ENCODE measurements around the gene HOMER1. TPM values are rescaled to one million over a fixed set of nuclear protein-coding genes. Genes with fewer than 3 reads are reported as not detected.

HOMER1 gene
- total and polyA plus RNA-seq, 2 of the 13 experiments (the other 11 are each of a cell fraction or from before 2014, with no cell fraction given) = 5.3 to 24.8 TPM

- TF ChIP-seq AFF4 (CRISPR knock-in tag; IDR thresholded peaks at IDR 0.05) = no peak
- TF ChIP-seq ZNF530 (CRISPR knock-in tag; IDR thresholded peaks at IDR 0.05; ENCODE audit: low read depth) = no peak; the same call in 1 of the 2 replicates
- no peak for TF ChIP-seq KLF15 (CRISPR knock-in tag; IDR thresholded peaks at IDR 0.05; ENCODE audit: borderline replicate concordance)
- 0 out of 2 replicates have a peak, but pooled peaks have one; percentile 8 for TF ChIP-seq ZNF329 (CRISPR knock-in tag; IDR thresholded peaks at IDR 0.05; ENCODE audit: low read depth)
- no peak; the same call in 1 of the 2 replicates for TF ChIP-seq ZNF441 (CRISPR knock-in tag; IDR thresholded peaks at IDR 0.05; ENCODE audit: borderline replicate concordance)
- TF ChIP-seq ZNF20 (CRISPR knock-in tag; IDR thresholded peaks at IDR 0.05) = no peak
- TF ChIP-seq YEATS2 (CRISPR knock-in tag; IDR thresholded peaks at IDR 0.05; ENCODE audit: borderline replicate concordance) = peak; percentile 77; the same call in 1 of the 2 replicates
- TF ChIP-seq JDP2 (CRISPR knock-in tag; IDR thresholded peaks at IDR 0.05; ENCODE audit: borderline replicate concordance) = no peak
- TF ChIP-seq TRAFD1 (CRISPR knock-in tag; IDR thresholded peaks at IDR 0.05; ENCODE audit: borderline replicate concordance) = 0 out of 2 replicates have a peak, but pooled peaks have one; percentile 56
- peak; percentile 47; the same call in 1 of the 2 replicates for TF ChIP-seq ZNF143 (CRISPR knock-in tag; IDR thresholded peaks at IDR 0.05)
- TF ChIP-seq HDAC6 (IDR thresholded peaks at IDR 0.05; ENCODE audit: low read depth, low read length) = no peak
- no peak for TF ChIP-seq ZNF282 (IDR thresholded peaks at IDR 0.05; ENCODE audit: partially characterized antibody)
- TF ChIP-seq FOXO4 (CRISPR knock-in tag; conservative IDR thresholded peaks at IDR 0.05) = peak; percentile 88; the same call in 1 of the 2 replicates
- TF ChIP-seq ZNF790 (CRISPR knock-in tag; IDR thresholded peaks at IDR 0.05; ENCODE audit: borderline replicate concordance) = peak; percentile 47; the same call in 1 of the 2 replicates
- peak; percentile 90 for TF ChIP-seq GATAD2A (CRISPR knock-in tag; IDR thresholded peaks at IDR 0.05)
- no peak for TF ChIP-seq CENPT (CRISPR knock-in tag; IDR thresholded peaks at IDR 0.05; ENCODE audit: low read depth)
- peak; percentile 88; the same call in 1 of the 2 replicates for TF ChIP-seq ZBTB10 (CRISPR knock-in tag; IDR thresholded peaks at IDR 0.05; ENCODE audit: borderline replicate concordance)
- TF ChIP-seq ZNF430 (CRISPR knock-in tag; IDR thresholded peaks at IDR 0.05) = no peak; the same call in 1 of the 2 replicates
- TF ChIP-seq ZNF101 (CRISPR knock-in tag; IDR thresholded peaks at IDR 0.05; ENCODE audit: borderline replicate concordance, low read depth) = peak; percentile 24; the same call in 1 of the 2 replicates
These were observed 614 bp upstream of the HOMER1 start (continued) for GRCh38 chr5:79514391-79515105.
